Suppressor macrophage treated with lipopolysaccharide for 4 hours (primary cell): ENCODE data around the gene ESPN.

Experiments
- DNase-seq: peaks from one replicate; pipeline ENCODE4 v3.0.0-alpha.2; 2020

Gene ESPN

GRCh38 chr1:6500544-6501278 is 76.1 kb downstream of the ESPN start:
- no peak for DNase-seq

- no peak for DNase-seq
These were observed 76.8 kb downstream of the ESPN start for GRCh38 chr1:6501279-6501813.

GRCh38 chr1:6502000-6502891 is 77.7 kb downstream of the ESPN start:
- peak; percentile 19 for DNase-seq

- no peak for DNase-seq
These were observed 79.5 kb downstream of the ESPN start for GRCh38 chr1:6503884-6504602.

GRCh38 chr1:6504887-6505286 is 80.3 kb downstream of the ESPN start:
- DNase-seq = no peak

GRCh38 chr1:6505367-6506209 is 81.0 kb downstream of the ESPN start:
- DNase-seq = no peak

- no peak for DNase-seq
These were observed 81.8 kb downstream of the ESPN start for GRCh38 chr1:6506210-6507036.

- peak; percentile 54 for DNase-seq
These were observed 82.5 kb downstream of the ESPN start for GRCh38 chr1:6507037-6507428.

- no peak for DNase-seq
These were observed 82.9 kb downstream of the ESPN start for GRCh38 chr1:6507461-6507911.

GRCh38 chr1:6508154-6508815 is 83.7 kb downstream of the ESPN start:
- DNase-seq = no peak

- no peak for DNase-seq
These were observed 84.2 kb downstream of the ESPN start for GRCh38 chr1:6508816-6509189.

- DNase-seq = peak; percentile 27
These were observed 84.8 kb downstream of the ESPN start for GRCh38 chr1:6509220-6509918.

GRCh38 chr1:6509919-6510291 is 85.3 kb downstream of the ESPN start:
- DNase-seq = peak; percentile 64

GRCh38 chr1:6510493-6510892 is 85.9 kb downstream of the ESPN start:
- no peak for DNase-seq
